Parathyroid adenoma (tissue), 2 donors: ENCODE results near the gene TMEM14A.

ENCODE experiments used
- H2AFZ ChIP-seq: fragments of 300-600 bp; sonication (generic); one replicate; pipeline ENCODE4 v1.7.0; 2017; ENCODE audit warnings: antibody characterized with exemption, mild to moderate bottlenecking
- H3K27ac ChIP-seq: fragments of 300-600 bp; sonication (generic); one replicate; pipeline ENCODE4 v1.7.0; 2017
- H3K27me3 ChIP-seq: fragments of 300-600 bp; sonication (generic); one replicate; pipeline ENCODE4 v1.7.0; 2017; ENCODE audit warnings: low read length; ENCODE audit not compliant: control insufficient read depth, insufficient read depth
- H3K36me3 ChIP-seq: fragments of 300-600 bp; sonication (generic); one replicate; pipeline ENCODE4 v1.7.0; 2017; ENCODE audit warnings: low read length; ENCODE audit not compliant: control insufficient read depth, insufficient read depth
- H3K4me1 ChIP-seq: fragments of 300-600 bp; sonication (generic); one replicate; pipeline ENCODE4 v1.7.0; 2017; ENCODE audit warnings: control low read depth
- H3K4me2 ChIP-seq: fragments of 300-600 bp; sonication (generic); one replicate; pipeline ENCODE4 v1.7.0; 2017; ENCODE audit warnings: low read length
- H3K4me3 ChIP-seq: fragments of 300-600 bp; sonication (generic); one replicate; pipeline ENCODE4 v1.7.0; 2017; ENCODE audit warnings: low read depth, low read length
- H3K79me2 ChIP-seq: fragments of 300-600 bp; sonication (generic); one replicate; pipeline ENCODE4 v1.7.0; 2017; ENCODE audit warnings: control low read depth
- H3K9ac ChIP-seq: fragments of 300-600 bp; sonication (generic); one replicate; pipeline ENCODE4 v1.7.0; 2017; ENCODE audit warnings: mild to moderate bottlenecking
- H3K9me3 ChIP-seq: fragments of 300-600 bp; sonication (generic); one replicate; pipeline ENCODE4 v1.7.0; 2017; ENCODE audit warnings: low read length; ENCODE audit not compliant: control insufficient read depth
- TF ChIP-seq, protein P1 (sequence below): fragments of 300-600 bp; sonication (generic); IDR thresholded peaks from one replicate; pipeline ENCODE4 v1.7.0; 2017; ENCODE audit warnings: antibody characterized with exemption, mild to moderate bottlenecking
- donor health status: primary hyperparathyroidism.

The TMEM14A gene

DNA sequence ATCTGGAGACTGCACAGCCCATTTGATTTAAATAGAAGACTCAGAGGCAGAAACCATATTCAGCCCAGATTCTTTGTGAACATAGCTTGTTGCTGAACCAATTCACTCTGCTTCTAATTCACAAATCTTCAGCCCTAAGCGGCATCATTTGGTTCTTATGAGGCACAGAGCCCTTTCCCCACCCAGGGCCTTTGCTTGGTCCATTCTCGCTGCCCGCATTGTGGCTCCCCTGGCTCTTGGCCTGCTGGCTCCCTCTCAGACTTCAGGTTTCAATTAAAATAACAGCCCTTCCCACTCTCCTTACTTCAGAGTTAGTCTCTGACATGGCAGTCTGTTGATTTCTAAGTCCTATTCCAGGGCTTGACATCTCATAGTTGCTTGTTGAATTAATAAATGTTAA, 9.4 kb upstream of the TMEM14A start:
- no peak overlapping the region for H3K4me3 ChIP-seq
- TF ChIP-seq, protein P1, sequence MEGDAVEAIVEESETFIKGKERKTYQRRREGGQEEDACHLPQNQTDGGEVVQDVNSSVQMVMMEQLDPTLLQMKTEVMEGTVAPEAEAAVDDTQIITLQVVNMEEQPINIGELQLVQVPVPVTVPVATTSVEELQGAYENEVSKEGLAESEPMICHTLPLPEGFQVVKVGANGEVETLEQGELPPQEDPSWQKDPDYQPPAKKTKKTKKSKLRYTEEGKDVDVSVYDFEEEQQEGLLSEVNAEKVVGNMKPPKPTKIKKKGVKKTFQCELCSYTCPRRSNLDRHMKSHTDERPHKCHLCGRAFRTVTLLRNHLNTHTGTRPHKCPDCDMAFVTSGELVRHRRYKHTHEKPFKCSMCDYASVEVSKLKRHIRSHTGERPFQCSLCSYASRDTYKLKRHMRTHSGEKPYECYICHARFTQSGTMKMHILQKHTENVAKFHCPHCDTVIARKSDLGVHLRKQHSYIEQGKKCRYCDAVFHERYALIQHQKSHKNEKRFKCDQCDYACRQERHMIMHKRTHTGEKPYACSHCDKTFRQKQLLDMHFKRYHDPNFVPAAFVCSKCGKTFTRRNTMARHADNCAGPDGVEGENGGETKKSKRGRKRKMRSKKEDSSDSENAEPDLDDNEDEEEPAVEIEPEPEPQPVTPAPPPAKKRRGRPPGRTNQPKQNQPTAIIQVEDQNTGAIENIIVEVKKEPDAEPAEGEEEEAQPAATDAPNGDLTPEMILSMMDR: no peak

GRCh38 chr6:52662031-52662430, 8.9 kb upstream of the TMEM14A start:
- H3K9ac ChIP-seq: no peak overlapping the region
- TF ChIP-seq, protein P1: no peak
- no peaks in the 10 kb centered on the region for H3K36me3 ChIP-seq
- H3K27ac ChIP-seq: no peak overlapping the region
- no peaks in the 10 kb centered on the region for H3K27me3 ChIP-seq
- no peak overlapping the region for H3K4me3 ChIP-seq
- H3K79me2 ChIP-seq: no peaks in the 10 kb centered on the region
- no peak overlapping the region for H3K4me2 ChIP-seq
- H3K4me1 ChIP-seq: peaks cover 3% of the 10 kb centered on the region
- H2AFZ ChIP-seq: no peak overlapping the region
- no peaks in the 10 kb centered on the region for H3K9me3 ChIP-seq

More for the DNA sequence above, 9.4 kb upstream of the TMEM14A start:
- no peak overlapping the region for H3K9ac ChIP-seq
- H2AFZ ChIP-seq: no peak overlapping the region
- peaks cover 3% of the 10 kb centered on the region for H3K4me1 ChIP-seq
- no peak overlapping the region for H3K27ac ChIP-seq
- no peaks in the 10 kb centered on the region for H3K27me3 ChIP-seq
- H3K9me3 ChIP-seq: no peaks in the 10 kb centered on the region
- no peaks in the 10 kb centered on the region for H3K79me2 ChIP-seq
- H3K36me3 ChIP-seq: no peaks in the 10 kb centered on the region
- no peak overlapping the region for H3K4me2 ChIP-seq

- Histone ChIP-seq H2AFZ (peak overlapping the region; percentile 99), H3K27ac (no peak overlapping the region), H3K4me1 (peaks cover 3% of the 10 kb centered on the region), H3K4me2 (peak overlapping the region; percentile 100), H3K27me3 (no peaks in the 10 kb centered on the region), H3K36me3 (no peaks in the 10 kb centered on the region), H3K79me2 (no peaks in the 10 kb centered on the region), H3K9me3 (no peaks in the 10 kb centered on the region), H3K9ac (no peak overlapping the region), H3K4me3 (peak overlapping the region; percentile 91)
- TF ChIP-seq, protein P1: peak; percentile 88
These were observed 7.6 kb upstream of the TMEM14A start for GRCh38 chr6:52663120-52663935.

- H3K4me1 ChIP-seq: peaks cover 3% of the 10 kb centered on the region
- H3K79me2 ChIP-seq: no peaks in the 10 kb centered on the region
- H3K27me3 ChIP-seq: no peaks in the 10 kb centered on the region
- TF ChIP-seq, protein P1: no peak
- H3K36me3 ChIP-seq: no peaks in the 10 kb centered on the region
- peak overlapping the region; percentile 48 for H3K9ac ChIP-seq
- no peak overlapping the region for H3K27ac ChIP-seq
- H3K4me2 ChIP-seq: peak overlapping the region; percentile 100
- H3K4me3 ChIP-seq: peak overlapping the region; percentile 91
- peak overlapping the region; percentile 99 for H2AFZ ChIP-seq
- no peaks in the 10 kb centered on the region for H3K9me3 ChIP-seq
These were observed 7.1 kb upstream of the TMEM14A start for GRCh38 chr6:52663936-52664185.
